CD4-positive, alpha-beta T cell (primary cell): ENCODE measurements around the gene FAM131B. TPM values are rescaled to one million over a fixed set of nuclear protein-coding genes. Genes with fewer than 3 reads are reported as not detected.
A peak's percentile ranks its signal among the peaks of the same experiment; 100 is the strongest.

Experiments
- ATAC-seq: fragments of 200-7000 bp; cut with Tn5 transposase; one replicate; pipeline ENCODE4 v1.10.0; 2022; ENCODE audit warnings: mild to moderate bottlenecking; ENCODE audit not compliant: poor library complexity
- CTCF ChIA-PET: fragments of 350-600 bp; sonication (Branson Sonifier 250); formaldehyde crosslinking; loops from one replicate; lab custom pipeline; 2021; ENCODE audit warnings: antibody characterized with exemption, inconsistent platforms; lab: Charles Lee
- POLR2A ChIA-PET: fragments of 350-600 bp; sonication (Branson Sonifier 250); formaldehyde crosslinking; loops from one replicate; lab custom pipeline; 2021; ENCODE audit warnings: antibody characterized with exemption, inconsistent platforms; lab: Charles Lee
- DNase-seq, 14 experiments: peaks; one replicate each; pipeline ENCODE4 v3.0.0-alpha.2; 2013 to 2020; ENCODE audit warnings: mixed read lengths in 2 of 14
- H3K27ac ChIP-seq, 2 donors: one replicate each; pipeline versions ENCODE4 v1.5.1 to v1.7.0; 2013; ENCODE audit warnings: low read length in 2 of 2, low read depth in 1 of 2, mild to moderate bottlenecking in 1 of 2
- H3K27me3 ChIP-seq, 2 experiments: 1 replicate in 1 of 2; 2 replicates in 1 of 2; pipeline versions ENCODE4 v1.6.1 to v1.7.0; 2013; ENCODE audit warnings: low read length in 2 of 2, control low read depth in 1 of 2, mild to moderate bottlenecking in 1 of 2, moderate library complexity in 1 of 2; ENCODE audit not compliant: insufficient read depth in 2 of 2, control insufficient read depth in 1 of 2
- H3K36me3 ChIP-seq: one replicate; pipeline ENCODE4 v1.6.1; 2013; ENCODE audit warnings: low read length, control low read depth; ENCODE audit not compliant: insufficient read depth
- H3K4me1 ChIP-seq: one replicate; pipeline ENCODE4 v1.6.1; 2013; ENCODE audit warnings: low read length, control low read depth; ENCODE audit not compliant: insufficient read depth
- H3K4me3 ChIP-seq: one replicate; pipeline ENCODE4 v1.5.1; 2013; ENCODE audit warnings: mild to moderate bottlenecking, low read length, moderate library complexity
- H3K9me3 ChIP-seq, 2 experiments: 1 replicate in 1 of 2; 2 replicates in 1 of 2; pipeline versions ENCODE4 v1.6.1 to v1.7.0; 2013; ENCODE audit warnings: low read length in 2 of 2, mild to moderate bottlenecking in 2 of 2, control low read depth in 1 of 2, moderate library complexity in 1 of 2; ENCODE audit not compliant: control insufficient read depth in 1 of 2, insufficient read depth in 1 of 2
- H3K27ac Mint-ChIP-seq: one replicate; pipeline ENCODE4 v1.8.0; 2020; ENCODE audit warnings: mixed read lengths
- H3K27me3 Mint-ChIP-seq: one replicate; pipeline ENCODE4 v1.8.0; 2021; ENCODE audit warnings: mixed read lengths
- H3K36me3 Mint-ChIP-seq: one replicate; pipeline ENCODE4 v1.8.0; 2021; ENCODE audit warnings: low read depth, mixed read lengths
- H3K4me1 Mint-ChIP-seq: one replicate; pipeline ENCODE4 v1.8.0; 2021; ENCODE audit warnings: low read depth, mixed read lengths
- H3K4me3 Mint-ChIP-seq: one replicate; pipeline ENCODE4 v1.8.0; 2020; ENCODE audit warnings: mild to moderate bottlenecking, mixed read lengths
- H3K9me3 Mint-ChIP-seq: one replicate; pipeline ENCODE4 v1.8.0; 2020; ENCODE audit warnings: mixed read lengths
- CTCF ChIP-seq: fragments of 200-600 bp; IDR thresholded peaks from one replicate; pipeline ENCODE4 v1.8.0; 2022; ENCODE audit warnings: antibody characterized with exemption, mild to moderate bottlenecking
- intact Hi-C, 2 experiments: fragments of 100-400 bp; cut with DNase I in 1 of 2; cut with micrococcal nuclease in 1 of 2; formaldehyde crosslinking; loops; one replicate each; pipeline versions ENCODE4 v1.15.1 to v1.9.0; 2023 to 2025; cut with DNase I, micrococcal nuclease
- total RNA-seq, 174 experiments: library from RNA in 2 of 174; stranded (reverse) in 2 of 174; gene quantifications; one replicate each; pipeline ENCODE4 v1.2.3 and lab custom pipeline; 2021 to 2026

Gene FAM131B
- total RNA-seq, 2 experiments from 2014 or later: 0.14 TPM; not detected in 1

DNA sequence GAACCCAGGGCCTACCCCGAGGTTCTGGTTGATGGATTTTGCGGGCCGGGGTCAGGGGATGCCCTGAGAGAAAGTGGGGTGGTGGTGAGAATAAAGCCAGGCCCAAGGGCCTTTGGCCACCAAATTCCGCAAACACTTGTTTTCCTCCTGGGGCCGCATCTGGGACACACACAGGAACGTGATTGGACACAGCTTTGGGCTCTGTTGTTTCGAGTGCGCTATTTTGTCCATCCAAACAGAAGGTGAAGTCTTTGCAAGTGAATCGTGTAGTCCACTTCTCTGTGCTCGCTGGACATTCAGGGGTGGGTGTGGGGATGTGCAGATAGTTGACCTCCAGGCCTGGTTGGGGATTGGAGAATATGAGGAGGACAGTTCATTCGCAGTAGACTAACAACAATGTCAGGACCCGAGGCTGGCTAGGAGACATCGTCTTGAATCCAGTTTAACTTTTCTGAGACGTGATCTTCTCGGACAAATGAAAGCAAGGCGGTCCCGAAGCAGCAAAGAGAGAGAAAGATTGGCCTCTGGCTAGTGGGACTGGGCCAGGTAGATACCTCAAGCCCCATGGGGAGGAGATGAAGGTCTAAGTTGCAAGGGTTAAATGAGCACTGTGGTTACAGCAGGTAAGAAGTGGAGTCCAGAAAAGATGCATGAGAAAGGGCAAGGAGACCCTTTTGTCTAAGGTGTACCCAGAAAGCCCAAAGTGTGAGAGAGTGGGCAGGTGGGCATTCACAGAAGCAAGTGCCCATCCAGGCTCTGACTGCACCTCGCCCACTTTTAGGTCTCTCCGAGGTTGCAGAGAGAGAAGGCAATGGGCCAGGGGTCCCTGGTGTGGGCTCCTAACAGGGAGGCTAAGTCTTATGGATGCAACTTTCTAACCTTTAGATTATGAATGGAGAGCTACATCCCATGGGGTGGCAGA, 764 bp upstream of the FAM131B start:
- H3K36me3 ChIP-seq: no peaks in the 10 kb centered on the region
- Mint-ChIP-seq H3K27ac (no peak overlapping the region), H3K9me3 (no peaks in the 10 kb centered on the region), H3K36me3 (no peaks in the 10 kb centered on the region), H3K4me3 (peak overlapping the region; percentile 83), H3K4me1 (peaks cover 10% of the 10 kb centered on the region), H3K27me3 (peaks cover 54% of the 10 kb centered on the region)
- peaks cover 21 to 27% of the 10 kb centered on the region in 2 experiments for H3K27me3 ChIP-seq
- peaks cover 15% of the 10 kb centered on the region for H3K4me1 ChIP-seq
- H3K9me3 ChIP-seq: peaks cover 0 to 3% of the 10 kb centered on the region in 2 experiments
- H3K27ac ChIP-seq: no peak overlapping the region
- no peak for DNase-seq
- ChIA-PET POLR2A (no interaction called here), CTCF (interaction anchor here (1.3 to 1.5 kb wide), 2 partner anchors 17 kb away, joined by 3 to 4 read pairs; no protein-coding TSS in a partner anchor)
- ATAC-seq: no peak
- H3K4me3 ChIP-seq: peak overlapping the region; percentile 38
- intact Hi-C loops: loop anchor here in 1 of 2 experiments (5.0 kb wide), 1 partner anchor 44 kb away; the partner anchor contains the start of gene EPHA1
- TF ChIP-seq CTCF: no peak

GRCh38 chr7:143361552-143362130, 872 bp downstream of the FAM131B start:
- no peak for DNase-seq
- Mint-ChIP-seq H3K36me3 (no peaks in the 10 kb centered on the region), H3K9me3 (no peaks in the 10 kb centered on the region), H3K27ac (no peak overlapping the region), H3K4me1 (peaks cover 10% of the 10 kb centered on the region), H3K27me3 (peaks cover 50% of the 10 kb centered on the region), H3K4me3 (peak overlapping the region; percentile 85)
- ChIA-PET POLR2A (no interaction called here), CTCF (interaction anchor here (0.9 to 1.3 kb wide), 2 partner anchors 18 to 22 kb away, joined by 3 to 4 read pairs; no protein-coding TSS in a partner anchor)
- ATAC-seq: peak; percentile 22
- intact Hi-C loops: loop anchor here in 1 of 2 experiments (5.0 kb wide), 1 partner anchor 46 kb away; the partner anchor contains the start of gene EPHA1
- Histone ChIP-seq H3K4me3 (peak overlapping the region; percentile 72), H3K4me1 (peaks cover 15% of the 10 kb centered on the region), H3K36me3 (no peaks in the 10 kb centered on the region), H3K27ac (no peak overlapping the region), H3K9me3 (no peaks in the 10 kb centered on the region), H3K27me3 (peaks cover 21 to 27% of the 10 kb centered on the region in 2 experiments)
- no peak for TF ChIP-seq CTCF

- no peaks in the 10 kb centered on the region for H3K36me3 ChIP-seq
- POLR2A ChIA-PET: interaction anchor here (1.0 to 1.1 kb wide), 3 partner anchors 15 to 120 kb away, joined by 3 read pairs; no protein-coding TSS in a partner anchor
- peaks cover 10% of the 10 kb centered on the region for H3K4me1 Mint-ChIP-seq
- H3K9me3 ChIP-seq: no peaks in the 10 kb centered on the region
- TF ChIP-seq CTCF: no peak
- intact Hi-C loops: loop anchor here in 1 of 2 experiments (5.0 kb wide), 1 partner anchor 46 kb away; the partner anchor contains the start of gene EPHA1
- ATAC-seq (no peak), DNase-seq (no peak)
- H3K9me3 Mint-ChIP-seq: no peaks in the 10 kb centered on the region
- peaks cover 21 to 27% of the 10 kb centered on the region in 2 experiments for H3K27me3 ChIP-seq
- H3K4me3 ChIP-seq: no peak overlapping the region
- no peak overlapping the region for H3K27ac Mint-ChIP-seq
- H3K36me3 Mint-ChIP-seq: no peaks in the 10 kb centered on the region
- peak overlapping the region; percentile 84 for H3K4me3 Mint-ChIP-seq
- CTCF ChIA-PET: interaction anchor here (1.2 kb wide), 1 partner anchor 15 kb away, joined by 3 read pairs; no protein-coding TSS in a partner anchor
- peaks cover 43% of the 10 kb centered on the region for H3K27me3 Mint-ChIP-seq
- H3K27ac ChIP-seq: no peak overlapping the region
- H3K4me1 ChIP-seq: peaks cover 15% of the 10 kb centered on the region
These were observed 1.5 kb downstream of the FAM131B start for GRCh38 chr7:143360788-143361551.
